ENCODE results near the gene SPIN2A.
"Not testable (repeated sequence)": the region's sequence is repeated elsewhere in the genome, so short reads cannot be mapped to it uniquely, and the experiment has no call there.

The SPIN2A gene

DNA sequence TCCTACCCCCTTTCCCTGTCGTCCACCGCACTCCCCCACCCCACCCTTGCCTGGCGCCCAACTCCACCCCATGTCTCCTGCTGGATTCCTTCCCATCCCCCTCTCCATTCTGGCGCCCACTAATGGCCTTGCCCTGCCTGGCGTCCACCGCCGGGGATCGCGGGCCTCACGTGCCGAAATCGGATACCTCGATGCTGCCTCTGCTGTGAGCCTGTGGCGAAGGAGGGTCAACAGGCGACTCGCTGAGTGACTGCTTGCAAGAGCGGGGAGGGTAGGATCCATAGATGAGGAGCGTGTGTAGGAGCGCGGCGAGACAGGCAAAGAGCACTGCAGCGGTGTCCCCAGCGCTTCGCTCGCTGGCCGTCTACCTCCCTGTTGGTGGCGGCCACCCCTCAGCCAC is at the start of gene SPIN2A:
Gene SPIN2A (minus strand): TSS at position 325 of the 400 bp plus-strand sequence. CDS start 800 bp downstream, outside the sequence.
- not testable (repeated sequence) for DNase-seq (ENCODE audit: low spot score)

DNA sequence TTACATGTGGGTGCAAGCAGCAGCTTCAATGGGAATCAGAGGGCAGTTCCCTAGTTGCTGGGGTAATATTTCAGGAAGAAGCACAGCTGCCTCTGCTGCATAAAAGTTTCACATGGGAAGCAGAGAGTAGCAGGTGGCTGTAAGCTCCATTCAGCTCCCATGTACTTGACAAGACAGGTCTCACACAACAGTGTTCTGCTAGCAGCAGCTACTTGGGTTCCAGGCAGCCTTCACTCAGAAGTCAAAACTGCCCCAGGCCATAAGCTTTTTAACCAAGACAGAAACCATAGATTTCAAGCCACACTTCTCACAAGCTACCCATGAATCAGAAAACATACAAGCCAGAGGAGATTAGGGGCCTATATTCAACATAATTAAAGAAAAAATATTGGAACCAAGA is 41.4 kb upstream of the SPIN2A start:
- no peak for DNase-seq (ENCODE audit: low spot score)

DNA sequence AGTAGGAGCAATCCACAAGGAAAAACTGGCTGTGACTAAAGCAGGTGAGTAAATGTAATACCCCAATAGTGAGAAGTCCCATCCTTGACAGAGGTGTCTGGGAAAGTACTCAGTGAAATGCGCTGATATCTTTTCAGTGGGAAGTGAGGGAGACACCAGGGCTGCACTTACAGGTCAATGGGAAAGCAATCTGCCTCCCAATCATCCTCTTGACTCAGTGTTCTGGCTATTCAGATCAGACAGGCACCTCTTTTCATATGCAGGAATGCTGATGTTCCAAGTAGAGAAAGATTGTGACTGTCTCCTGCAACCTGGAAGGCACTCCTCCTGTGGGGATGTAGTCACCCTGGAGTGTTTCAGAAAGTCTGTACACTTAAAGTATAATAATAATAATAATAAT is 39.9 kb upstream of the SPIN2A start:
- DNase-seq (ENCODE audit: low spot score), result no peak

DNA sequence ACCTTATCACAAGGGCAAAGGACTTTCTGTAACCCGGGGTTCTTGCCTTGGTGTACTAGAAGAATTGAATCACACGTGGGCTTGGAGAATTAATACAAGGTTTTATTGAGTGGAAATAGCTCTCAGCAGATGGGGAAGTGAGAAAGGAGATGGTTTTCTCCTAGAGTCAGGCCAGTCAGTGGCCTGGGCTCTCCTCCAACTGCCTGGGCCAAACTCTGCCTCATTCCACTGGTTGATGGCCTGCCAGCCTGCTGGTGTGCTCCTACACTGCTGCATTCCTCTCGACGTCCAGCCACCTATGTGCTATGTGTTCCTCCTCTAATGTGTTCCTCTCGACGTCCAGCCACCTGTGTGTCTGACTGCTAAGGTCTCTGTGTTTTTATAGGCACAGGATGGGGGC is 35.3 kb upstream of the SPIN2A start:
- DNase-seq (ENCODE audit: low spot score), result no peak

DNA sequence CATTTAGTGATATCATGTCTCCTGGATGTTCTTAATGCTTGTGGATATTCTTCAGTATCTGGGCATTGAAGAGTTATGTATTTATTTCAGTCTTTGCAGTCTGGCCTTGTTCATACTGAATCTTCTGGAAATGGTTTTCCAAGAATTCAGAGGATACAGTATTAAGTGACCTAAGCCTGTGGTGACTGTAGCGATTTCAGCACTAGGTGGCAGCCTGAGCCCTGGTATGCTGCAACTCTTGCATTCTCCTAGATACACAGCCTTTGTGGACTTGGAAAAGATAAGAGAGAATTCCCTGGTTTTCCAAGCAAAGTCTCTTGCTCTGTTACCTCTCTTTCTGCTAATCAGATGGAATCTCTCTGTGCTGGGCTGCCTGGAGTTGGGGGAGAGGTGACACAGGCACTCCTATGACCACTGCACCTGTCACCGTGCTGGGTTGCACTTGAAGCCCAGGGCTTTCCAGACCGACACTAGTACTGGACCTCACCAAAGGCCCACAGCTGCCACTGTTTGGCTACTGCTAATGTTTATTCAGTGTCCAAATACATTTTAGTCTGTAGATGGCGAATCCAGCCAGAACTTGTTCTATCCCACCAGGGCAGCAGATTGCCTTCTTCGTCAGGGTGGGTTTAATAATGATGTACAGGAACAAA is 19.3 kb upstream of the SPIN2A start:
- peak; percentile 16 for DNase-seq (ENCODE audit: low spot score)

DNA sequence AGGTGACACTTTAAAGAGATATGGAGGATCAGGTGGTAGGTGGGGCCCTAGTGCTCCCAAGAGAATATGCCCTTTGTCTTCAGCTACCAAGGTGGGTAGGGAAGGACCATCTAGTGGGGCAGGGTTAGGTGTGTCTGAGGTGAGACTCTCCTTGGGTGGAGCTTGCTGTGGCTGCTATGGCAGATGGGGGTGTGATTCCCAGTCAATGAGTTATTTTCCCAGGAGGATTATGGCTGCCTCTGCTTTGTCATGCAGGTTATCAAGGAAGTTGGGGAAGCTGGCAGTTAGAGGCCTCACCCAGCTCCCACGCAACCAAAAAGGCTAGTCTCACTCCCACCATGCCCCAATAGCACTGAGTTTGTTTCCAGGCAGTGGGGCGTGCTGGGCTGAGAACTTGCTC is 18.0 kb upstream of the SPIN2A start:
- no peak for DNase-seq (ENCODE audit: low spot score)

DNA sequence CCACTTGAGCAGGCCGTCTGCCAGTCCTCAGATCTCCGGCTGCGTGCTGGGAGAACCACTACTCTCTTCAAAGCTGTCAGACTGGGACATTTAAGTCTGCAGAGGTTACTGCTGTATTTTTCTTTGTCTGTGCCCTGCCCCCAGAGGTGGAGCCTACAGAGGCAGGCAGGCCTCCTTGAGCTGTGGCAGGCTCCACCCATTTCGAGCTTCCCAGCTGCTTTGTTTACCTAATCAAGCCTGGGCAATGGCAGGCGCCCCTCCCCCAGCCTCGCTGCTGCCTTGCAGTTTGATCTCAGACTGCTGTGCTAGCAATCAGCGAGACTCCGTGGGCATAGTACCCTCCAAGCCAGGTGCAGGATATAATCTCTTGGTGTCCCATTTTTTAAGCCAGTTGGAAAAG is 15.0 kb upstream of the SPIN2A start:
- not testable (repeated sequence) for DNase-seq (ENCODE audit: low spot score)

DNA sequence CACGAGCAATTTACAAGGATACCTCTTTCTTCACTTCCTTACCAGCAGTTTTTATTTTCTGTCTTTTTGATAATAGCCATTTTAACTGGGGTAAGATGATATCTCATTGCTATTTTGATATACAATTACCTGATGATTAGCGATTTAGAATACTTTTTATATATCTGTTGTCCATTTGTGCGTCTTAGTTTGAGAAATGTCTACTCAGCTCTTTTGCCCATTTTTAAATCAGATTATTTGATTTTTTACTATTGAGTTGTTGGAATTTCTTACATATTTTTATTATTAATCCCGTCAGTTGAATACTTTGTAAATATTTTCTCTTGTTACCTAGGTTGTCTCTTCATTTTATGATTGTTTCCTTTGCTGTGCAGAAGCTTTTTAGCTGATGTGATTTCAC is 1.5 kb upstream of the SPIN2A start:
- DNase-seq (ENCODE audit: low spot score), result no peak

DNA sequence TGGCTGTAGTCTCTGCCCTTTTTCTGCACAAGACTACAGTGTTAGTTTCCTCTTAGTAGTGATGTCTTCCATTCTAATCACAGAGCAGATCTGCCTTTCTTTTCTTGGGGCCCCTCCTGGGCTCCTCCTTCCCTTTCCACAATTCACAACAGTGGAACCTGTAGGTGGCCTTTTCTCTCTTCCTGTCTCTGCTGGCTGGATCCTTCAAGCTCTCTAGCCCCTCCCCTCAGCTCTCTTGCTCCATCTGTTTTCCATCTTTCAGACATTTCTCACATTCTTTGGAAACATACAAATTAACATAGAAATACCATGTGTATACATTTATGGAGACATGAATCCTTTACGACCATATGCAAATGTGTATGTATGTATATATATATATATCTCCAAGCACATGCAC is 304 bp upstream of the SPIN2A start:
- no peak for DNase-seq (ENCODE audit: low spot score)

DNA sequence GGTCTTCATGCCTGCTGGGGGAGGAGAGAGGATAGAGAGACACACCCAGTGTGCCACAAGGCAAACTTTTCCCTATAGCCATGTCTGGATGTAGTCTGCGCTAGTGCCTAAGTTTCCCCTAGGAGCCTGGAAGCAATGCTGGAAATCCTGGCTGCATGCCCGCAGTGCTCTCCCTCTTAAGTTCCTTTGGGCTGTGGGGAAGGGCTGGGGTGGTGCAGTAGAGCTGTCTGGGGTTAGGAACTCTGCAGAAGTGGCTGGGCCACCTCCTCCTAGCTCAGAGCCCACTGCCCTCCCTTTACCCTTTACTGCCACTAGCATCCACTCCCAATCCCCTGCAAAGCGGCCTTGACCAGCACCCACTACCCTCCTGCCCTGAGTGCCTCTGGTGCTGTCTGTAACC is 608 bp downstream of the SPIN2A start:
- DNase-seq (ENCODE audit: low spot score), result not testable (repeated sequence)

DNA sequence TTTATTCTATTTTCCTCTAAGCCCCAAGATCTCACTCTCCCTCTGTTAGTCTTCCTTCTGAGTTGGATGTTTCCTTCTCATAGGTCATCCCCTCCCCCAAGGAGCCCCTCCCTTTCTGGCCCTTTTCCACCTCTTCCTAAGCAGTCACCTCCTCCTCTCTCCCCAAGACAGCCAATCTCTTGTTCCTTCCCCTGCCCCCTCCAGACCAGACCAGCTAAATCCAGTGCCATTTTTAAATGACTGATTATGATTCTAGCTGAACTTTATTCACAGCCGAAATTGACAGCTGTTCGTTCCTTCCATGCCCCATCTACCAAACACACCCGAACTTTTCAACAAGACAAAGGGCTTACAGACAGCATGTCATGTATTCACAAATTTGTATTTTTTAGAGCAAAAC is 1.9 kb downstream of the SPIN2A start:
- DNase-seq (ENCODE audit: low spot score), result no peak

DNA sequence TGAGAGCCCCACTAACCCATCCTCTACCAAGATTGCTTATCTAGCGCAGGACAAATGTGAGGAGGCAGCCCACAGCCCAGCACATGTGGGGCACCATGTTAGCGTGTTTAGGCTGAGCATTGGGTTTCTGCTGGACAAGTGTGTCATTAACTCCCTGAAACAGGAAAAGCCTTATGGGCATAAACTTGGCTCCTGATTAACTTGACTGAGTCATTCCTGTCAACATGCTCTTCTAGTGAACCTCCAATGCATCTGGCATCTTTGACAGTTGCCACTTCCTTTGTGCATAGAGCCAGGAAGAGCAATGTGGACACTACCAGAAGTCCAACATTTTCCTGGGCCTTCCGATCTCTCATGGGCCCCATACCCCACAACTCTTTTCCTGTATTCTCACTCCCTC is 2.5 kb downstream of the SPIN2A start:
- DNase-seq (ENCODE audit: low spot score), result no peak

DNA sequence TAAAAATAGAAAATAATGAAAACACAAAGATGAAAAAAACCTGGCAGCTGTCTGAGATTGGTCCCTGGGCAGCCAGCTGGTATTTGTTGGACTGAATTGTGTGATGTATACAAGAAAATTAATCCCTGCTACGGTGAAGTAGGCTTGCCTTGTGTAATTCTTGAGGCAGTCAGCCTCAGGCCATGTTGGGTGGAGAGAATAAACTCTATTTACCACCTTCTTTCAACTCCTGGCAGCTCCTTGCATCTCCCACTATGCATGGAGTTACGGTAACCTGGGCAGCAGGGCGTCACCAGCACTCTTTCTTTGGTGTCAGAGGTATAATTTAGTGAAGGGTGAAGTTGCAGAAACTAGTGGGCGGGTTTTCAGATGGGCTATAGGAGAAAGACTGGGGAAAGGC is 3.5 kb downstream of the SPIN2A start:
- no peak for DNase-seq (ENCODE audit: low spot score)

DNA sequence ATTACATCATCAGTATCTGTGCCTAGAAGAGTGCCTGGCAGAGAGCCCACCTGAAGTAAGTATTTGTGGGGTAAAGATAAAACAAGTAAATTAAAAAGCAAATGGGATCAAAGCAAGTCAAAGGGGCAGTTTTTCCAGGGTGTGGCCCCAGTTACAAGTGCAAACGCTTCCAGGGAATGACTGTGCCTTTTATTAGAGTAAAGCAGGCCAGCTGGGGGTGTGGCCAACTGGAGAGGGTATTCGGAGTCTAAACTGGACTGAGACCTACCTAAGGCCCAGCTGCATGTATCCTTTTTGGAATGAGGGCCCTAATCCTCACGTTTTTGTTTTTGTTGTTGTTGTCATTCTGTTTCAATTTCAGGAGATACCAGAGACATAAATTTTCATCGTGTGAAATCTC is 3.9 kb downstream of the SPIN2A start:
- not testable (repeated sequence) for DNase-seq (ENCODE audit: low spot score)

DNA sequence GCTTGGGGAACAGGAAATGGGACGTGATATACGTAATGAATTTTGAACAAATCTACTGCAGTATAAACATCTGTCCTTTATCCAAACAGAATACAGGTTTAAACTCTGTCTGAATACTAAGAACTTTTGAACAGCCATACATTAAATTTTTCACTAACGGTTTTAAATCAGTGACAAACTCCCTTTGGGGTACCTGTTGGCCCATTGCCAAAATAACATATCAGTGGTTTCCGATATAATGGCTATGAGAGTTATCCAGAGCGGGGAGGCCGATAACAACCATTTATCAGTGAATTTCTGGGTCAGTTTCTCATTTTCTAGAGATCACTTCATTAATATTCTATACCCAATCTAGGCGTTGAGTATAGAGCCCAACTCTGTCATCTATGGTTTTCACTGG is 5.2 kb downstream of the SPIN2A start:
- no peak for DNase-seq (ENCODE audit: low spot score)

DNA sequence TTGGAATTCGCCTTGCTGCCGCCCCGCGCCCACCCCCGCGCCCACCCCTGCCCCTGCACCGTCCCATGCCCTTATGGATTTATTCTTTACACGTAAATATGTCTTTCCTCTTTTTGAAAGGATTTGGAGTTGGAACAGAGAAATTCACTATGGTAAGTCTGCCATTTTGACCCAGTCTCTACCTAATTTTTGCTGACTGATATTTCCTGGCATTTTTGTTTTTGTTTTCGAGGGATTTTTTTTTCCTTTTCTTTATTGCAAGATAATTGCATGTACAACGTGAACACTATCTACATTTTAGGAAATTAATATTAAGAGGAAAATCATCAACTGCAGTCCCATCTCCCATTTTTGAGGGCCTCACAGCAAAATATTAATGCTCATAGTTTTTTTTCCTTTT is 15.4 kb downstream of the SPIN2A start:
- DNase-seq (ENCODE audit: low spot score), result no peak

DNA sequence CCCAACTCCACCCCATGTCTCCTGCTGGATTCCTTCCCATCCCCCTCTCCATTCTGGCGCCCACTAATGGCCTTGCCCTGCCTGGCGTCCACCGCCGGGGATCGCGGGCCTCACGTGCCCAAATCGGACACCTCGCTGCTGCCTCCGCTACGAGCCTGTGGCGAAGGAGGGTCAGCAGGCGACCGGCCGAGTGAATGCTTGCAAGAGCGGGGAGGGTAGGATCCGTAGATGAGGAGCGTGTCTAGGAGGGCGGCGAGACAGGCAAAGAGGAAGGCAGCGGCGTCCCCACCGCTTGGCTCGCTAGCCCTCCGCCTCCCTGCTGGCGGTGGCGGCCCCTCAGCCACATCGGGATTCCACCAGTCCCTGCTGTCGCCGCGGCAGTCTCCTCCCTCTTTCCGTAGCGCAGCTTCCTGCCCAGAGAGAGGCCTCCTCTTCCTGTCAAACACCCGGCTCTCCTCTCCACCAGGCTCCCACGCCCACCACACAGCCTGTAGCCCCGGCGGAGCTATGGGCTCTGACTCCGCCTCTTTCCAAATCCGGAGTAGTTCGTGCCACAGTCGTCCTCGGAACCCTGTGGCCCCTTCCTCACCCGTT is 15.9 kb downstream of the SPIN2A start, which contains the start of gene SPIN2B:
Gene SPIN2B (minus strand): TSS at position 387 of the 594 bp plus-strand sequence.
- DNase-seq (ENCODE audit: low spot score), result peak; percentile 91

DNA sequence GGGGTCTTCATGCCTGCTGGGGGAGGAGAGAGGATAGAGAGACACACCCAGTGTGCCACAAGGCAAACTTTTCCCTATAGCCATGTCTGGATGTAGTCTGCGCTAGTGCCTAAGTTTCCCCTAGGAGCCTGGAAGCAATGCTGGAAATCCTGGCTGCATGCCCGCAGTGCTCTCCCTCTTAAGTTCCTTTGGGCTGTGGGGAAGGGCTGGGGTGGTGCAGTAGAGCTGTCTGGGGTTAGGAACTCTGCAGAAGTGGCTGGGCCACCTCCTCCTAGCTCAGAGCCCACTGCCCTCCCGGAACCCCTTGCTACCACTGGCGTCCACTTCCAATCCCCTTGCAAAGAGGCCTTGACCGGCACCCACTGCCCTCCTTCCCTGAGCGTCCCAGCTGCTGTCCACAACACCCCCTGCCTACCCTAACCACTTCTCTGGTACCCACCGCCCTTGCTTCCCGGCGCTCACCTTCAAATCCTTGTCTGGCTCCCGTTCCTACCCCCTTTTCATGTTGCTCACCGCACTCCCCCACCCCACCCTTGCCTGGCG is 16.5 kb downstream of the SPIN2A start:
- not testable (repeated sequence) for DNase-seq (ENCODE audit: low spot score)

DNA sequence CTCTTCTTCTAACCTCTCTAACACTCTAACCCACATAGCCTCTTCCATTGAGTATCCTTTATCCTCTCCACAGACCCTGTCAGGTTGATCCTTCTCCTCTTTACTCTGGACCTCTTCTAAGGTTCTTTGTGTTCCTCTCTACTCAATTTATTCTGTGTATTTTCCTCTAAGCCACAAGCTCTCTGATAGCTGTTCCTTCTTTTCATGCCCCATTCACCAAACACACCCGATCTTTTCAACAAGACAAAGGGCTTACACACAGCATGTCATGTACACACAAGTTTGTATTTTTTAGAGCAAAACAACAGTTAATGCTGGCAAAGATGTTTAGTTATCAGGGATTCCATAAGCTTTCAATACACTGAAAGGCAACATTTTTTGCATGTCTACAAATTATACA is 17.8 kb downstream of the SPIN2A start:
- no peak for DNase-seq (ENCODE audit: low spot score)

DNA sequence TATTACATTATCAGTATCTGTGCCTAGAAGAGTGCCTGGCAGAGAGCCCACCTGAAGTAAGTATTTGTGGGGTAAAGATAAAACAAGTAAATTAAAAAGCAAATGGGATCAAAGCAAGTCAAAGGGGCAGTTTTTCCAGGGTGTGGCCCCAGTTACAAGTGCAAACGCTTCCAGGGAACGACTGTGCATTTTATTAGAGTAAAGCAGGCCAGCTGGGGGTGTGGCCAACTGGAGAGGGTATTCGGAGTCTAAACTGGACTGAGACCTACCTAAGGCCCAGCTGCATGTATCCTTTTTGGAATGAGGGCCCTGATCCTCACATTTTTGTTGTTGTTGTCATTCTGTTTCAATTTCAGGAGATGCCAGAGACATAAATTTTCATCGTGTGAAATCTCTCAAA is 19.6 kb downstream of the SPIN2A start:
- not testable (repeated sequence) for DNase-seq (ENCODE audit: low spot score)

DNA sequence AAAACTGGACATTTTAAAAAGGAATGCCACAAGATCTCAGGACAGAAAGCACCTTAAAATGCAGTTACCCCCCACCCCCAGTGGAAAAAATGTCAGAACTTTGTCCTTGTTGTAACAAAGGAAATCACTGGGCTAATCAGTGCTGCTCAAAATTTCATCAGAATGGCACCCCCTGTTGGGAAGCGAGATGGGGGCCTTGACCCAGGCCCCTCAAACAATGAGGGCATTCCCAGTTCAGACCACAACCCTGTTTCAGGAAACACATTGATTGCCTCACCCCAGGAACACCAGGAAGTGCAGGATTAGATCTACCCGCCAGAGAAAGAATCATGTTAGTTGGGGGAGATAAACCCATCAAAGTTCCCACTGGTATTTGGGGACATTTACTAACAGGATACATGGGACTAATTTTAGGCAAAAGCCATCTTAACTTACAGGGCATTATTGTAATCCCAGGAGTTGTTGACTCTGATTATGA is 32.2 kb downstream of the SPIN2A start:
- DNase-seq (ENCODE audit: low spot score), result no peak

DNA sequence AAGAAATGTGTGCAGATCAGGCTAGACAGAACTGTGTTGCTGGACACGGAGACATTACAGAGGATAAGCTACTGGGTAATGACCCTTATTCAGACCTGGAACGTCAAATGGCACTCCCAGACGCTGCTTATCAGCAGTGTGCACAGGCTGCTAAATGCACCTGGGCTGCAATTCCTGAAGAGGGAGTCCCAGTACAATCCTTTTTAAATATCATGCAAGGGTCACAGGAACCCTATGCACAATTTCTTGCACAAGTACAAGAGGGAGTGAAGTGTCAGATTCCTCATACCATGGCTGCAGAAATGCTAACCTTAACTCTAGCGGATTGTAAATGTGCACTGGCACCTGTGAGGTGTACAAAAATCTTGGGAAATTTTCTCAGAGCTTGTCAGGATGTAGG is 32.8 kb downstream of the SPIN2A start:
- no peak for DNase-seq (ENCODE audit: low spot score)

DNA sequence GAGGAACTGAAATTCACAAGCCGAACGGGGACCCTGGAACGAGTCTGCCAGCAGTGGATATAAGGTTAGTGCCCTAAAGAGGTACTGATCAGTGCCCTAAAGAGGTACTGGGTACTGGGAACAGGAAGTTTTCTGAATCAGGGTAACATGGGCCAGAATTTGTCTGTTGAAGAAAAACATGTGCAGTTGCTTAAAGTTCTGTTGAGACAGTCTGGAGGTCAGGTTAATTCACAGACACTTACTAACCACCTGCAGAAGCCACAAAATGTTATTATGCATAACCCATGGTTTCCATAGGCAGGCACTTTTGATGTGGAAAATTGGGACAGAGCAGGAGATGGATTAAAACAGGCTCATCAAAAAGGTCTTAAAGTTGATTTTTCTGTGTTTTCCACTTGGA is 33.7 kb downstream of the SPIN2A start:
- no peak for DNase-seq (ENCODE audit: low spot score)

DNA sequence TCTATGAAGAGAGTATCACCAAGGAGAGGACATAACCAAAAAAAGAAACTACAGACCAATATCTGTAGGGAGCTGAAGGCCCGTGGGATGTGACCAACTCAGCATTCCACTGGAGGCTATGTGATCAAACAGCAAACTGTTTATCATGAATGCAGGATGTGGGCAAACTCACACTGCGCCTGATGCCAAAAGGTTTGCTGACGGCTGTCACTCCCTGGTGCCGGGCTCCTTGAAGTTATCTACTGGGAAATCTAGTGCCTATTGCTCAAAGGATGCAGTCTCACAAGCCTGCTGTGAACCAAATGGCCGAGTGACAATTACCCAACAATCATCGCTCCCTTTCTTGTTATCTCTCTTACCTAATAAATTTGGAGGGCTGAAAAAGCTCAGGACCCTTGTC is 34.3 kb downstream of the SPIN2A start:
- DNase-seq (ENCODE audit: low spot score), result not testable (repeated sequence)

Measured in SW480 (cell line).